GM12878 (cell line): ENCODE results near the gene SV2B. TPM values are rescaled to one million over a fixed set of nuclear protein-coding genes. Genes with fewer than 3 reads are reported as not detected.

Source experiments
- ATAC-seq: fragments of 200-7000 bp; cut with Tn5 transposase; 3 replicates; pipeline ENCODE4 v1.9.1; 2020; ENCODE audit warnings: mild to moderate bottlenecking, moderate library complexity
- BruUV-seq: library from RNA; stranded (reverse); fragments of 400-500 nt; replicated peaks from 2 replicates; lab custom pipeline; 2021; lab: Mats Ljungman, UMichigan
- CTCF ChIA-PET: fragments of 300-600 bp; sonication (Branson Sonifier 250); formaldehyde crosslinking; extraction: SDS; loops from one replicate; lab custom pipeline; 2021; ENCODE audit warnings: inconsistent platforms; lab: Yijun Ruan, JAX
- POLR2A ChIA-PET: fragments of 350-600 bp; formaldehyde crosslinking; extraction: SDS; loops from one replicate; lab custom pipeline; 2021; ENCODE audit warnings: inconsistent platforms; lab: Charles Lee
- RAD21 ChIA-PET: fragments of 300-600 bp; sonication (Branson Sonifier 250); formaldehyde crosslinking; loops from one replicate; lab custom pipeline; 2023; ENCODE audit warnings: antibody characterized with exemption; ENCODE audit not compliant: unreplicated experiment; lab: Charles Lee
- SMC1A ChIA-PET: fragments of 300-600 bp; sonication (Branson Sonifier 250); formaldehyde crosslinking; loops from one replicate; lab custom pipeline; 2023; ENCODE audit not compliant: unreplicated experiment, uncharacterized antibody; lab: Charles Lee
- DNase-seq: peaks from one replicate; pipeline ENCODE4 v3.0.0-alpha.2; 2011; ENCODE audit warnings: low read depth, low spot score
- FAIRE-seq: peaks from 3 replicates; lab custom pipeline; 2011; peaks lifted over from hg19 to GRCh38; lab: Jason Lieb, UNC
- H2AFZ ChIP-seq: 2 replicates; pipeline ENCODE4 v1.6.0; 2011; ENCODE audit warnings: low read depth, low read length, control low read depth; ENCODE audit not compliant: control insufficient read depth
- H3K27ac ChIP-seq: 2 replicates; pipeline ENCODE4 v1.5.1; 2011; ENCODE audit warnings: control low read depth; ENCODE audit not compliant: control insufficient read depth, insufficient read depth
- H3K27me3 ChIP-seq, 2 experiments: replicated peaks in 1 of 2; 2 replicates each; pipeline versions ENCODE4 v1.6.0 to v1.6.1; 2011; ENCODE audit warnings: low read length in 1 of 2; ENCODE audit not compliant: control insufficient read depth in 2 of 2, insufficient read depth in 2 of 2
- H3K36me3 ChIP-seq, 2 experiments: 2 replicates each; pipeline ENCODE4 v1.5.1; 2011; ENCODE audit warnings: low read length in 1 of 2; ENCODE audit not compliant: control insufficient read depth in 2 of 2, insufficient read depth in 2 of 2
- H3K4me1 ChIP-seq: 2 replicates; pipeline ENCODE4 v1.6.1; 2011; ENCODE audit warnings: mild to moderate bottlenecking, low read length, moderate library complexity, mixed read lengths; ENCODE audit not compliant: control insufficient read depth, insufficient read depth
- H3K4me2 ChIP-seq: 2 replicates; pipeline ENCODE4 v1.6.0; 2011; ENCODE audit warnings: control low read depth; ENCODE audit not compliant: control insufficient read depth, insufficient read depth
- H3K4me3 ChIP-seq: fragments of 200-600 bp; sonication (generic); 2 replicates; pipeline ENCODE4 v1.5.1; 2016
- H3K79me2 ChIP-seq: 2 replicates; pipeline ENCODE4 v1.6.0; 2011; ENCODE audit warnings: low read length; ENCODE audit not compliant: control insufficient read depth, insufficient read depth
- H3K9ac ChIP-seq: 2 replicates; pipeline ENCODE4 v1.8.0; 2011; ENCODE audit warnings: low read length, control low read depth, mixed read lengths; ENCODE audit not compliant: control insufficient read depth, insufficient read depth
- H3K9me3 ChIP-seq: replicated peaks from 3 replicates; pipeline ENCODE4 v1.5.1; 2011; ENCODE audit warnings: mild to moderate bottlenecking, low read length; ENCODE audit not compliant: control insufficient read depth, insufficient read depth
- H4K20me1 ChIP-seq: 2 replicates; pipeline ENCODE4 v1.6.0; 2011; ENCODE audit not compliant: control insufficient read depth, insufficient read depth
- FOS ChIP-seq: IDR thresholded peaks from 3 replicates; pipeline ENCODE4 v1.6.1; 2011; ENCODE audit warnings: borderline replicate concordance; ENCODE audit not compliant: insufficient read length; ENCODE audit errors: extremely low read depth
- HDGF ChIP-seq: fragments of 450-650 bp; IDR thresholded peaks from 2 replicates; pipeline ENCODE4 v1.6.1; 2016; ENCODE audit warnings: antibody characterized with exemption
- MEF2A ChIP-seq: IDR thresholded peaks from 2 replicates; pipeline ENCODE4 v1.6.1; 2011; ENCODE audit warnings: low read depth, mild to moderate bottlenecking, low read length, moderate library complexity; ENCODE audit not compliant: insufficient read depth
- NR2C1 ChIP-seq: fragments of 450-650 bp; IDR thresholded peaks from 2 replicates; pipeline ENCODE4 v1.6.1; 2017; ENCODE audit warnings: antibody characterized with exemption, mild to moderate bottlenecking, moderate library complexity
- POLR2AphosphoS2 ChIP-seq: IDR thresholded peaks from 2 replicates; pipeline ENCODE4 v1.6.1; 2011; ENCODE audit warnings: low read depth, mild to moderate bottlenecking, low read length, improper control_type of control experiment, moderate library complexity
- RFX5 ChIP-seq: IDR thresholded peaks from 2 replicates; pipeline ENCODE4 v1.6.1; 2011; ENCODE audit warnings: low read depth, low read length, improper control_type of control experiment
- SMC3 ChIP-seq: IDR thresholded peaks from 2 replicates; pipeline ENCODE4 v1.6.1; 2011; ENCODE audit warnings: low read length, improper control_type of control experiment, borderline replicate concordance
- SUZ12 ChIP-seq: fragments of 200-600 bp; sonication (generic); IDR thresholded peaks from one replicate; pipeline ENCODE4 v1.6.1; 2018; ENCODE audit warnings: antibody characterized with exemption, mild to moderate bottlenecking; ENCODE audit not compliant: unreplicated experiment
- TBL1XR1 ChIP-seq: IDR thresholded peaks from 2 replicates; pipeline ENCODE4 v1.6.1; 2012; ENCODE audit warnings: low read depth, low read length, improper control_type of control experiment
- WRNIP1 ChIP-seq: IDR thresholded peaks from 2 replicates; pipeline ENCODE4 v1.6.1; 2011; ENCODE audit warnings: low read depth, low read length, improper control_type of control experiment, borderline replicate concordance
- WGBS: methylation state at CpG from one replicate; pipeline ENCODE4 v1.1.6; 2016; ENCODE audit warnings: low lambda C conversion rate; ENCODE audit not compliant: insufficient replicate concordance, insufficient coverage; ENCODE audit errors: missing lambda C conversion rate; 5-methylcytosine and 5-hydroxymethylcytosine counted together
- in situ Hi-C: fragments of 300-500 bp; cut with MboI; formaldehyde crosslinking; loops from 9 replicates; pipeline ENCODE4 v1.14.3; 2018; ENCODE audit warnings: mixed read lengths
- intact Hi-C: fragments of 100-400 bp; cut with micrococcal nuclease; formaldehyde crosslinking; loops from one replicate; pipeline ENCODE4 v1.14.2; 2022; ENCODE audit not compliant: unreplicated experiment
- polyA plus RNA-seq, 11 experiments: library from polyadenylated mRNA; depleted of rRNA in 4 of 11; unstranded in 6 of 11; stranded (reverse) in 5 of 11; fragments of >200 nt; fragmentation: Nextera tagmentation in 4 of 11; fragmentation: Illumina TruSeq in 1 of 11; extraction: Ambion mirVana in 4 of 11; extraction: Trizol in 1 of 11; gene quantifications; 1 replicate in 1 of 11; 2 replicates in 10 of 11; pipeline versions ENCODE4 v1.2.1 to v1.2.3, GENCODE V29; 2011 to 2016; ENCODE audit warnings: inconsistent platforms in 2 of 11, missing spikeins in 2 of 11, low read depth in 1 of 11
- total RNA-seq, 4 experiments: library from RNA; depleted of rRNA in 3 of 4; stranded (reverse); fragments of >200 nt in 3 of 4; fragmentation: Illumina TruSeq in 1 of 4; extraction: Trizol in 1 of 4; gene quantifications; 2 replicates each; pipeline versions ENCODE4 v1.2.1 to v1.2.3, GENCODE V29; 2013 to 2021
- TF ChIP-seq, protein P1 (sequence below): fragments of 450-650 bp; IDR thresholded peaks from 2 replicates; pipeline ENCODE4 v1.6.1; 2017; ENCODE audit warnings: mild to moderate bottlenecking, moderate library complexity
- TF ChIP-seq, protein P2 (sequence below): fragments of 150-350 bp; IDR thresholded peaks from 2 replicates; pipeline ENCODE4 v1.6.1; 2016; ENCODE audit warnings: low read depth, low read length
- TF ChIP-seq, protein P3 (sequence below): IDR thresholded peaks from 2 replicates; pipeline ENCODE4 v1.6.1; 2011; ENCODE audit warnings: low read depth, low read length, improper control_type of control experiment, borderline replicate concordance

SV2B gene
- total and polyA plus RNA-seq, 10 of the 15 experiments (the other 5 are each of a cell fraction or from before 2014, with no cell fraction given) = 0.03 to 1.7 (median 1.3) TPM

DNA sequence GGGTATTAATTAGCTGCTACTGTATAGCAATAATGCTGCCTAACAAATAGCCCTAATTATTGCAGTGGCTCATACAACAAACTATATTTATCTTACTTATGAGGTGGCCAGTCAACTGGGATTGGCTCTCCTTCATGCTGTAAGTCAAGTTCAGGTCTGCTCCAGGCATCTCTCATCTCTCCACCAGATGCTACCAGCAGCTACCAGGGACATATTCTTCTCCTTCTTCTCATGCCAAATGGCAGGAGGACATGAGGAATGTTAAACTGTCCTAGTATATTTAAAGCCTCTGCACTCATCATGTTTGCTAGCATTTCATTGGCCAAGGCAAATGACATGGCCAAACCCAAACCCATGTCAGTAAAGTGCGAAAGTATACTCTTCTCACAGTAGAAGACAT lies 17.3 kb downstream of the SV2B start (continued):
- TF ChIP-seq SUZ12 (no peak), POLR2AphosphoS2 (no peak), RFX5 (no peak)
- TF ChIP-seq, protein P1, sequence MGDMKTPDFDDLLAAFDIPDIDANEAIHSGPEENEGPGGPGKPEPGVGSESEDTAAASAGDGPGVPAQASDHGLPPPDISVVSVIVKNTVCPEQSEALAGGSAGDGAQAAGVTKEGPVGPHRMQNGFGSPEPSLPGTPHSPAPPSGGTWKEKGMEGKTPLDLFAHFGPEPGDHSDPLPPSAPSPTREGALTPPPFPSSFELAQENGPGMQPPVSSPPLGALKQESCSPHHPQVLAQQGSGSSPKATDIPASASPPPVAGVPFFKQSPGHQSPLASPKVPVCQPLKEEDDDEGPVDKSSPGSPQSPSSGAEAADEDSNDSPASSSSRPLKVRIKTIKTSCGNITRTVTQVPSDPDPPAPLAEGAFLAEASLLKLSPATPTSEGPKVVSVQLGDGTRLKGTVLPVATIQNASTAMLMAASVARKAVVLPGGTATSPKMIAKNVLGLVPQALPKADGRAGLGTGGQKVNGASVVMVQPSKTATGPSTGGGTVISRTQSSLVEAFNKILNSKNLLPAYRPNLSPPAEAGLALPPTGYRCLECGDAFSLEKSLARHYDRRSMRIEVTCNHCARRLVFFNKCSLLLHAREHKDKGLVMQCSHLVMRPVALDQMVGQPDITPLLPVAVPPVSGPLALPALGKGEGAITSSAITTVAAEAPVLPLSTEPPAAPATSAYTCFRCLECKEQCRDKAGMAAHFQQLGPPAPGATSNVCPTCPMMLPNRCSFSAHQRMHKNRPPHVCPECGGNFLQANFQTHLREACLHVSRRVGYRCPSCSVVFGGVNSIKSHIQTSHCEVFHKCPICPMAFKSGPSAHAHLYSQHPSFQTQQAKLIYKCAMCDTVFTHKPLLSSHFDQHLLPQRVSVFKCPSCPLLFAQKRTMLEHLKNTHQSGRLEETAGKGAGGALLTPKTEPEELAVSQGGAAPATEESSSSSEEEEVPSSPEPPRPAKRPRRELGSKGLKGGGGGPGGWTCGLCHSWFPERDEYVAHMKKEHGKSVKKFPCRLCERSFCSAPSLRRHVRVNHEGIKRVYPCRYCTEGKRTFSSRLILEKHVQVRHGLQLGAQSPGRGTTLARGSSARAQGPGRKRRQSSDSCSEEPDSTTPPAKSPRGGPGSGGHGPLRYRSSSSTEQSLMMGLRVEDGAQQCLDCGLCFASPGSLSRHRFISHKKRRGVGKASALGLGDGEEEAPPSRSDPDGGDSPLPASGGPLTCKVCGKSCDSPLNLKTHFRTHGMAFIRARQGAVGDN = no peak

DNA sequence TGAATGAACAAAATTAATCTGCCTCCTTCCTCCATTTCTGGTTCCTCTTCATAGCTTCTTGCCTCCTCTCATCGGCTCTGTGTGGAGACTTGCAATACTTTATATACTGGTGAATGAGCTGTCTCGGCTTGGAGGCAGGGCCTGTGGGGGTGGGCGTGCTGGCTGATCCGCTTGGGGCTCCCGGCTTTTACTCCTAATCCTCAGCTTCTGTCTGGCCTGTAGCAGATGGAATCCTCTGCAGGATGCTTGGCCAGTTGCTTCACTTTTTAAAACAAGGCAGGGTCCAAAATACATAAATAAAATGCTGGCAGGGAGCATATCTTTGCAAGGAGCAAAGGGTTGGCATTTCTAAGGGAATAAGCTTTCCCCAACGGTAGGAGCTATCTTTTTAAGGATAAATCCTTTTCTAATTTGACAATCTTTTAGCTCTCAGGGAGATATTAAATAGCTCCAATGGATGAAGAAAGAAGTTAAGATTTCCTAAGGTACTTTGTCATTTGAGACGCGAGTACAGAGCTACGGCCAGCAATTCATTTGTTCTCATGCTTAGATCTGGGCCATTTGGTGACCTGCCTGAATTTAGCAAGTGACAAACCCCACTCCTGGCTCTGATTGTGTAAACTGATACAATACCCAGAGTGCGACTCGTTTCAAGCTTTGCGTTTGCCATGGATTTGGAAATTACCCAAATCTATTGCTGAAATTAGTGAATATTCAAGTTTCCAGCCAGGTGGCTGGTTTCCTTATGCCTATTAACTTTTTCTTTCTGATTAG lies 18.9 kb downstream of the SV2B start:
- no peaks in the 10 kb centered on the region for H3K27me3 ChIP-seq
- CTCF ChIA-PET = interaction anchor here (0.8 to 4.6 kb wide), 7 partner anchors 8 to 102 kb away, joined by 3 to 16 read pairs (median 3); no protein-coding TSS in a partner anchor
- no TSS peak for BruUV-seq
- H3K27ac ChIP-seq = no peak overlapping the region
- H2AFZ ChIP-seq = no peak overlapping the region
- H3K9me3 ChIP-seq = peaks cover 9% of the 10 kb centered on the region
- H3K79me2 ChIP-seq = no peaks in the 10 kb centered on the region
- no peak overlapping the region for H3K4me2 ChIP-seq
- intact Hi-C loops = no loop called here
- WGBS = 61% methylated on average over 12 of the region's 12 CpGs
- H3K36me3 ChIP-seq = no peaks in the 10 kb centered on the region
- RAD21 ChIA-PET = interaction anchor here (0.7 to 1.3 kb wide), 2 partner anchors 9 to 23 kb away, joined by 3 to 5 read pairs; no protein-coding TSS in a partner anchor
- in situ Hi-C loops = no loop called here
- POLR2A ChIA-PET = interaction anchor here (0.7 to 1.1 kb wide), 2 partner anchors 8 to 9 kb away, joined by 3 to 5 read pairs; no protein-coding TSS in a partner anchor
- no peak for FAIRE-seq
- SMC1A ChIA-PET = interaction anchor here (0.9 to 3.6 kb wide), 4 partner anchors 9 to 25 kb away, joined by 3 to 11 read pairs (median 4); no protein-coding TSS in a partner anchor
- DNase-seq = no peak
- H4K20me1 ChIP-seq = no peaks in the 10 kb centered on the region
- no peak for ATAC-seq
- H3K4me1 ChIP-seq = peaks cover 11% of the 10 kb centered on the region
- no peak overlapping the region for H3K4me3 ChIP-seq
- no peak overlapping the region for H3K9ac ChIP-seq
- TF ChIP-seq WRNIP1 (no peak), FOS (no peak), TBL1XR1 (no peak), NR2C1 (no peak), SMC3 (no peak), MEF2A (no peak), HDGF (no peak)
- TF ChIP-seq, protein P2, sequence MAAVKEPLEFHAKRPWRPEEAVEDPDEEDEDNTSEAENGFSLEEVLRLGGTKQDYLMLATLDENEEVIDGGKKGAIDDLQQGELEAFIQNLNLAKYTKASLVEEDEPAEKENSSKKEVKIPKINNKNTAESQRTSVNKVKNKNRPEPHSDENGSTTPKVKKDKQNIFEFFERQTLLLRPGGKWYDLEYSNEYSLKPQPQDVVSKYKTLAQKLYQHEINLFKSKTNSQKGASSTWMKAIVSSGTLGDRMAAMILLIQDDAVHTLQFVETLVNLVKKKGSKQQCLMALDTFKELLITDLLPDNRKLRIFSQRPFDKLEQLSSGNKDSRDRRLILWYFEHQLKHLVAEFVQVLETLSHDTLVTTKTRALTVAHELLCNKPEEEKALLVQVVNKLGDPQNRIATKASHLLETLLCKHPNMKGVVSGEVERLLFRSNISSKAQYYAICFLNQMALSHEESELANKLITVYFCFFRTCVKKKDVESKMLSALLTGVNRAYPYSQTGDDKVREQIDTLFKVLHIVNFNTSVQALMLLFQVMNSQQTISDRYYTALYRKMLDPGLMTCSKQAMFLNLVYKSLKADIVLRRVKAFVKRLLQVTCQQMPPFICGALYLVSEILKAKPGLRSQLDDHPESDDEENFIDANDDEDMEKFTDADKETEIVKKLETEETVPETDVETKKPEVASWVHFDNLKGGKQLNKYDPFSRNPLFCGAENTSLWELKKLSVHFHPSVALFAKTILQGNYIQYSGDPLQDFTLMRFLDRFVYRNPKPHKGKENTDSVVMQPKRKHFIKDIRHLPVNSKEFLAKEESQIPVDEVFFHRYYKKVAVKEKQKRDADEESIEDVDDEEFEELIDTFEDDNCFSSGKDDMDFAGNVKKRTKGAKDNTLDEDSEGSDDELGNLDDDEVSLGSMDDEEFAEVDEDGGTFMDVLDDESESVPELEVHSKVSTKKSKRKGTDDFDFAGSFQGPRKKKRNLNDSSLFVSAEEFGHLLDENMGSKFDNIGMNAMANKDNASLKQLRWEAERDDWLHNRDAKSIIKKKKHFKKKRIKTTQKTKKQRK = no peak
- TF ChIP-seq, protein P3, sequence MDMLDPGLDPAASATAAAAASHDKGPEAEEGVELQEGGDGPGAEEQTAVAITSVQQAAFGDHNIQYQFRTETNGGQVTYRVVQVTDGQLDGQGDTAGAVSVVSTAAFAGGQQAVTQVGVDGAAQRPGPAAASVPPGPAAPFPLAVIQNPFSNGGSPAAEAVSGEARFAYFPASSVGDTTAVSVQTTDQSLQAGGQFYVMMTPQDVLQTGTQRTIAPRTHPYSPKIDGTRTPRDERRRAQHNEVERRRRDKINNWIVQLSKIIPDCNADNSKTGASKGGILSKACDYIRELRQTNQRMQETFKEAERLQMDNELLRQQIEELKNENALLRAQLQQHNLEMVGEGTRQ = no peak
